ENCODE data around the gene LAMA4.

LAMA4 gene

DNA sequence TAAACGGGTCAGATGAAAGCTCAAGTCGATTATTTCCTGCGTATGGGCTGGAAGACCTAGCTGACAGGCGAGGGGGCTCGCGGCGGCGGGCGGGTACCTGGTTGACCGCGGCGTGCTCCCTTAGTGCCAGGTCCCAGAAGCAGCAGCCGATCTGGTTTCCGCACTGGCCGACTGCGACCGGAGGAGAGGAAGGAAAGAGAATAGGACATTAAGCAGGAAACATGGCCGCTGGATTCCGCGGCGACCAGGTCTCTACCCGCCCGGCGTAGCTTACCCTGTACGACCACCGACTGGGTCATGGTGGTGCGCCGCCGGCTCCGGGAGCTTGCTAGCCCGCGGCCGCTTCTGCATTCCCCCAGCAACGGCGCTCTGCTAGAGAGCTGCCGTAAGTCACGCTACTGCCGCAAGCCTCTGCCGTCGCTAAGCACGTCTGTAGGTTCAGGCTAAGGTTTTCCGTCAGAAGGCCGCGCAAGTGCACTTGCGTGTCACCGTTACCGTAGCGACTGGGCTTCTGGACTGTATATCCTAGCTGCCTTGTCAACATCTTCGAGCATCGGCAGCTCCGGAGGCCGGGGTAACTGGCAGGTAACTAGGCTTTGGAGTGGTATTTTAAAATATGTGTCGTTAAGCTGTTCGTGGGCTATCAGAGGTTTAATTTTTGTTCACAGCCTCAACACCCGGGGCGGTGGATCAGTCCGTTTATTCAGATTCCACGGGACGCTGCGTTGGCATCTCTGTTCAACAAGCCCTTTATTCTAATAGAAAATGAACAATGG, 167.0 kb downstream of the LAMA4 start, which contains the start of the genes FAM229B and TUBE1:
TSS of gene FAM229B (plus strand) at position 456 of the 776 bp plus-strand sequence. CDS start 11,693 bp downstream, outside the sequence.
TSS of gene TUBE1 (minus strand) at position 347 of the 776 bp plus-strand sequence. CDS start at position 299, 48 bp downstream.
- TF ChIP-seq JUND (IDR thresholded peaks at IDR 0.05; ENCODE audit: low read depth): no peak
- in situ Hi-C loops (cut with HindIII; ENCODE audit: low pct_unique_long_range_greater_than_20kb, low sequenced_read_pairs): no loop called here
- peak; percentile 61 to 94 for DNase-seq (ENCODE audit: low read depth in 1 of 2, low spot score in 1 of 2)

DNA sequence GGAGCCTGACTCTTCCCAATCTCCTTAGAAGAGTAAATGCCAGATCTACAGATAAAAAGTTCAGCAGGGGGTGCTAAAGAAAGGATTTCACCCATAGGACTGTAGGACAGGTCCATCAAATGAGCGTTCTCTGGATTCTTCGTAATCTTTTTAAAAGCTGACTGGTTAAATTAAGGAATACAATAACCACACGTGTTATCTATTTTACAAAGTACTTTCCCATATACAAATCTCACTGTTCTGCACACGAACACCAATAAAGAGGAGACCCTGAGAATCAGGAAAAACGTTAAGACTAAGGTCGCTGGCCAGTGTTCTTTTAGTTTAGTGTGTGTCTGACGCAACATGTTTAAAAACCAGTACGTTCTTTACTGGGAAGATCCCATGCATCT, 167.6 kb downstream of the LAMA4 start:
- in situ Hi-C loops (cut with HindIII; ENCODE audit: low pct_unique_long_range_greater_than_20kb, low sequenced_read_pairs): no loop called here
- TF ChIP-seq JUND (IDR thresholded peaks at IDR 0.05; ENCODE audit: low read depth): no peak
- no peak for DNase-seq (ENCODE audit: low read depth in 1 of 2, low spot score in 1 of 2)

DNA sequence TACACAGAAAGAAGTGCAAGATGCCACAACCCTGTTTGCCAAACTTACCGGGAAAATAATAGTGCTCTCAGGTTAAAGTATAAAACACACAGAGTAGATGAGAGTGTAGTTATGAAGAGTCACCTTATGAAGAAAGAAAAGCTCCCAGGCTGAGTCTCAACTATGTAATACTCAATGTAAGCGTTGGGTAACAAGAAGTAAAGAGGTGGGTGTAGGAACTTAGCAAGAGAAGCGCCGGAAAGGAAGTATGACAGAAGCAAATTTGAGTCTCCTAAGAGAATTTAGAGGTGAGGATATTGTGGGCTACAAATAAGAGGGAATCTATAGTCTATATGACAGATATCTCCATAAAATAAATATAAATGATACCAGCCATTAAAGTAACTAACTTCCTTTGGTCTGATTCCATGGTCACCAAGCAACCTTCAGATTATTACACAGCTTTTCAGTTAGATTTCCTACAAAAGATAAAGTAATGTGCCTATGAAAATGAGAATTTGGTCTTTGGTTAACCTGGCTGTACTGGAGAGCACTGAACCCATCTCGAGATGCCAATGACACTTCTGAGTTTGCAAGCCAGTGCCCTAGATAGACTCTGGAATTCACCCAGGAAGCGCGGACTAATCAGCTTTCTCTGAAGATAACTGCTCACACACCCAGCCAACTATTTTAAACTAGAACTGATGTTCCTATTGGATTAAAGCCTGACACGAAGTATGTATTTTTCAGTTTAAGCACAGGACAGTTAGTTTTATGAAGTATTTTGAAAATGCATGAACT, 168.9 kb downstream of the LAMA4 start:
- no peak for DNase-seq (ENCODE audit: low read depth in 1 of 2, low spot score in 1 of 2)
- in situ Hi-C loops (cut with HindIII; ENCODE audit: low pct_unique_long_range_greater_than_20kb, low sequenced_read_pairs): no loop called here
- TF ChIP-seq JUND (IDR thresholded peaks at IDR 0.05; ENCODE audit: low read depth): no peak

DNA sequence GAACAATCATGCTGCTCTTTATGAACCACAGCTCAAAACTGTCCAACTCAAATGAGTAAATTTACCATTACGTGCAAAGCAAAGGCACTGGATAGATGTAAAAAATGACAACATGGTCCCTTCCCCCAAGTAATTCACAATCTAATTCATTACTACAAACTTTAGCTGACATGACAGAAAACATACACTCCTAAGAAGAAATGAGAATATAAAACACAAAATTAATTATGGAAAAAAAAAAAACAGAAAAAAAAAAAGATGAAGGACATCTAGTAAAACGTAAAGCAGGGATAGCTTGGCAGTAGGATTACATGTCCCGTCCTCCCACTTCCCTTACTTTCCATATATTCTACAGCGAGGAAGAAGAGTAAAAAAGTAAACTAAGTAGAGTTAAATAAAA, 172.8 kb downstream of the LAMA4 start:
- DNase-seq (ENCODE audit: low read depth in 1 of 2, low spot score in 1 of 2): no peak
- no peak for TF ChIP-seq JUND (IDR thresholded peaks at IDR 0.05; ENCODE audit: low read depth)
- in situ Hi-C loops (cut with HindIII; ENCODE audit: low pct_unique_long_range_greater_than_20kb, low sequenced_read_pairs): no loop called here

DNA sequence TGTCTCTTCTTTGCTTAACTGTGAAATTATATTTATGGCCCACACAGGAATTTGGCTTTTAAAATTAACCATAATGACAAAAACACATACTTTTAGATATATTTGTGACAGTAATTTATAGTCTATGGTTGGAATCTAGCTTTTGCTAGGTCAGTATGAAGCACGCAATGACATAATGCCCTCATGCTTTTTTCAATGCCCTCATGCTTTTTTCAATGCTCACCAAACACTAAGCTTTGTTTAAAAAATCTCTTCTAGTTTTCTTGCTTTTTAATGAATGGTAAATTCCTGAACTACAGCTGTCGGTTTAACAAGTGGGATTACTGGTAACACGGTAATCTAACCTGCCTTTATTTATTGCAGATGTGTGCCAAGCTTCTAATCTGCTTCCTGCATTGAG, 187.8 kb downstream of the LAMA4 start:
- DNase-seq (ENCODE audit: low read depth in 1 of 2, low spot score in 1 of 2): no peak
- no peak for TF ChIP-seq JUND (IDR thresholded peaks at IDR 0.05; ENCODE audit: low read depth)
- in situ Hi-C loops (cut with HindIII; ENCODE audit: low pct_unique_long_range_greater_than_20kb, low sequenced_read_pairs): no loop called here

DNA sequence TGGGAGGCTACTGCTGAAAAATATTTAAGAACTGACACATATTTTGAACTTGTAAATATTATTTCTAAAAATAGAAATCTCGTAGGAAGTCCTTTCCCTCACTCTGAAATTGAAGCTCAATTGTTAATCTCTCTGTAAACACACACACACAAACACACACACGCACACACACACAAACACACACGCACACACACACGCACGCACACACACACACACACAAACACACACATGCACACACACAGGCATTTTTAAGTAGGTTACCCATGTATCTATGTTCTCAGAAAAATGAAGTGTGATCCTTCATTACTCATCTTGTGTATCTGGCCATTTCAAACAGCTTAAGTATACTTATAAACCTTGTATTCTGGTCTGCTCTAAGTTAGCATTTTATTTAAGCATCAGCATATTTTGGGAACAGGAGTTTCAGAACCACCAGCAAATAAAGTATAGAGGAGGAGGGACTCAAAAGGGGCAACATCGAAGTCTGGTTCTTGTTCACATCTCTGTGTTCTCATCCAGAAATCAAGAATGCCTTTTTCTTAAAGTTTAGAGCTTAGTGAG, 188.9 kb downstream of the LAMA4 start:
- no peak for TF ChIP-seq JUND (IDR thresholded peaks at IDR 0.05; ENCODE audit: low read depth)
- no peak for DNase-seq (ENCODE audit: low read depth in 1 of 2, low spot score in 1 of 2)
- in situ Hi-C loops (cut with HindIII; ENCODE audit: low pct_unique_long_range_greater_than_20kb, low sequenced_read_pairs): no loop called here

DNA sequence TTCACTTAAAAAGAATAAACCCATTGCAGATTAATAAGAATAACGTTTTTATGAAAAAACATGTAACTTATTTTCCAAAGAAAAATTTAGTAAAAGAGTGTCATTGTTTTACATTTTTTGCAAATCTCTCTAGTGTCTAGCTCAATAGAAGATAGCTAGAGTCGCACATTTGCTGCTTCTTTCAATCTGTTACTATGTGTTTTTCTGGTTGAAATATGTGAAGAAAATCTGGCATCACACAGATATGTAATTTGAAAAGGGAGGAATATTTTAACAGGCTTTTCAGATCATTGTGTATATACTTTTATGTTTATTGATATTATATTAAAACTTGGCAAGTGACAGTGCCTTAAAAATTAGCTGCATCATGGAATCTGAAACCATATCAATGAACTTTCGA, 191.4 kb downstream of the LAMA4 start:
- no peak for TF ChIP-seq JUND (IDR thresholded peaks at IDR 0.05; ENCODE audit: low read depth)
- in situ Hi-C loops (cut with HindIII; ENCODE audit: low pct_unique_long_range_greater_than_20kb, low sequenced_read_pairs): no loop called here
- no peak for DNase-seq (ENCODE audit: low read depth in 1 of 2, low spot score in 1 of 2)

DNA sequence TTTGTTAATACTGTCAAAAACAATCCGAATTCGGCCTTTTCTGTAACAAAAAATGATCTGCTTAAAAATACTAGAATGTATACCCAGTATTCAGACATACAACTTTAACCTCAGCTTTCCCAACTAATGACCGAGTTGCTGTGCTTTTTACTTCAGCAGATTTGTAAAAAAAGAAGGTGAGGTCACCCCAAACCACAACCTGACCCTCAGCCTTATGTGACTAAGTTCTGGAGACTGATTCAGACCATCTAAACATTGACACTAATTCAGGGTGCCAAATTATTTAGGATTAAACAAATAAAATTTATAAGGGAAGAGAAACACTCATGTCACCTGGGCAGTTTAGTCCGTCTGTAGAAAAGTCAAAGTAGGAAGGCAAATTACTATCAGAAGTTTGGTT, 192.8 kb downstream of the LAMA4 start:
- TF ChIP-seq JUND (IDR thresholded peaks at IDR 0.05; ENCODE audit: low read depth): no peak
- in situ Hi-C loops (cut with HindIII; ENCODE audit: low pct_unique_long_range_greater_than_20kb, low sequenced_read_pairs): no loop called here
- DNase-seq (ENCODE audit: low read depth in 1 of 2, low spot score in 1 of 2): no peak
